Measurements from ENCODE around the gene PRG2.

- no peak for TF ChIP-seq CTCF (IDR thresholded peaks at IDR 0.05 in 2 of 3, conservative IDR thresholded peaks at IDR 0.05 in 1 of 3; ENCODE audit: insufficient read depth in 2 of 3, low read depth in 1 of 3, low read length in 3 of 3)
- TF ChIP-seq ZNF280B (CRISPR knock-in tag; IDR thresholded peaks at IDR 0.05) = no peak
- no peak for TF ChIP-seq EP300 (IDR thresholded peaks at IDR 0.05; ENCODE audit: low read length)
- TF ChIP-seq GABPB1 (CRISPR knock-in tag; IDR thresholded peaks at IDR 0.05) = no peak
- no peak for TF ChIP-seq SMARCA5 (IDR thresholded peaks at IDR 0.05)
Measured at GRCh38 chr11:57386178-57386940, 4.1 kb downstream of the PRG2 start.

Data from K562 (cell line).